Peyer's patch (tissue), 4 donors: ENCODE results near the gene CA5A.

Source experiments
- CTCF ChIP-seq, 6 experiments: fragments of 450-650 bp in 4 of 6; fragments of 200-600 bp in 2 of 6; sonication (generic) in 1 of 6; IDR thresholded peaks; one replicate each; pipeline ENCODE4 v1.5.1; 2017 to 2019; ENCODE audit warnings: antibody characterized with exemption in 6 of 6, mild to moderate bottlenecking in 3 of 6, moderate library complexity in 1 of 6
- POLR2A ChIP-seq, 2 donors: fragments of 450-650 bp; IDR thresholded peaks; one replicate each; pipeline ENCODE4 v1.5.1; 2017; ENCODE audit warnings: antibody characterized with exemption in 2 of 2, mild to moderate bottlenecking in 2 of 2, moderate library complexity in 2 of 2

- TF ChIP-seq CTCF (IDR thresholded peaks at IDR 0.05) (no peak), POLR2A (IDR thresholded peaks at IDR 0.05) (no peak)
Observed at GRCh38 chr16:87845807-87846619, 90.3 kb downstream of the CA5A start.
